NCI-H1417 treated with DMSO at 0.1 percent for 48 hours (cell line): Measurements from ENCODE around the gene ZNF672.

Experiments
- DNase-seq: peaks from one replicate; lab custom pipeline; 2025; lab: John Stamatoyannopoulos, UW

ZNF672 gene

DNA sequence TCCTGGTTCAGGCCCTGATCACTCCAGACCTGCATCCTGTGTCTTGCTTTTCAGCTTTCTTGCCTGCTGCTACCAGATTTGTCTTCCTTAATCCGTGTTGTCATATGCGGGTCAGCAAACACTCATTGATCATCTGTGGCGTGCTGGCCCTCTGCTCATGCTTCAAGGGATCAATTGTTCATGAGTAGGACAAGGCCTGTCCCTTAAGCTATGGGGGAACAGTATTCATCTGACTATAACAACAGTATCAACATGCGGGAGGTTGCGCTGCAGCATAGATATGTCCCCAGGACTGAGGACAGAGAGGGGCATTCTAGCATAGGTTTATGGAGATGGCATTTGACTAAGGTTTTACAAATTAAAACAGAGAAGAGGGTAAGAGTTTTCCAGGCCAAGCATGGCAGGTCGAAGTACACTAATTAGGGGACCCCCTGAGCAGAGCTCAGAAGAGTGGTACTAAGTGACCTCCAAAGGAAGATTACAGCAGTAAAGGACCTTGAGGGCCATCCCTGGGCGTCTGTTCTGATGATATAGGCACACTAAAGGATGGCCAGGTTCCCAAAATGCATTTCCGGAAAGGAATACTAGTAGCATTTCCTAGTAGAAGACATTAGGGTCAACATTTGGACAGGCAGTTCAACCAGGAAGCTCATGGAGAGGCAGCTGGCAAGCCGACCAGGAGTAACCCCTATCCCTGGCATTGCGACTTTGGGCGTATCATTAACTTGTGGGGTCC, 811 bp upstream of the ZNF672 start:
- DNase-seq: no peak

DNA sequence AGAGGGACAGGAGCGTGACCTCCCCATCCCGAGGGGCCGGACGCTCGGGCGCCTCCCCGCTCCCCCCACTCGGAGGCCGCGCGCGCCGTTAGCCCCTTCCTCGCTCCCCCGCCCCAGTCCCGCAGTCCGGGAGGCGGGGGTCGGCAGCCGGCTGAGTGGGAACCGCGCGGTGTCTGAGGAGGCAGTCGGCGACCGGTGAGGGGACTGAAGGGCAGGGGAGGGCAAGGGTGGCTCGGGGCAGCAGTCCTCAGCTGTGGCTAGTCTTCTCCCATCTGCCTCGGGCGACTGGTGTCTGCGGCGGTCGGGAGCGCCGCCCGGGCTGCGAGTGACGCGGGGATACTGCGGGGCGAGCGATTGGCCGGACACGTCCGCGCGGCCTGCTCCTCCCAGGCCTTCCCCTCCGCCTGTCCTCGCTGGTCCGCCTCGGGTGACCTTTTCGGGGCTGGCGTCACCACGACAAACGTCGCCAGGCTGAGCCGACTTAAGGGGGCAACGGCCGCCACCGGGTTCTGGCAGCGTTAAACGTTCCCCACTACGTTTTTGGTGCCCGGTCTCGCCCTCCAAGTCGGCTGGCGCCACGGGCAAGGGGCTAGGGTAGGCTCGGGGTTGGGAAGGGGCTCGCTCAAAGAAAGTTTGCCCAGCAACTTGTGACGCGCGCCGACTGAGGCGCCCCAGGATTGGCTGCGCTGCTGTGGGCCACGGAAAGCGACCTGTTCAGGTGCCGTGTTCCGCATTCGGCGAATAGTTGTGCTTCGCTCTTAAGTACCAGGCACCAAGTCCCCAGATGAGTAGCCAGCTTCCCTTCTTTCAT, 538 bp downstream of the ZNF672 start:
- DNase-seq: peak; percentile 54

DNA sequence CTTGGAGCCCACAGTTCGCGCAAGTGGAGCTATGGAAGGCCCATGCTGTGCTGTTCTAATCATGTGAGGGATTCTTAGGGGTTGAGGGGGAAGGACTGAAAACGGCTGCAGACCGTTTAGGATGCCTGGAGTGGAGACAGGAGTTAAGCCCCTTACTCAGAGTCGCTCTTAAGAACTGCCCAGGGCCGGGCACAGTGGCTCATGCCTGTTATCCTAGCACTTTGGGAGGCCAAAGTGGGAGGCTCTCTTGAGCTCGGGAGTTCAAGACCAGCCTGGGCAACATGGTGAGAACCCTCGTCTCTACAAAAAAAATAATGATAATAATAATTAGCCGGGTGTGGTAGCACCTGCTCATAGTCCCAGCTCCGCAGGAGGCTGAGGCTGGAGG, 1.1 kb downstream of the ZNF672 start:
- DNase-seq: no peak

DNA sequence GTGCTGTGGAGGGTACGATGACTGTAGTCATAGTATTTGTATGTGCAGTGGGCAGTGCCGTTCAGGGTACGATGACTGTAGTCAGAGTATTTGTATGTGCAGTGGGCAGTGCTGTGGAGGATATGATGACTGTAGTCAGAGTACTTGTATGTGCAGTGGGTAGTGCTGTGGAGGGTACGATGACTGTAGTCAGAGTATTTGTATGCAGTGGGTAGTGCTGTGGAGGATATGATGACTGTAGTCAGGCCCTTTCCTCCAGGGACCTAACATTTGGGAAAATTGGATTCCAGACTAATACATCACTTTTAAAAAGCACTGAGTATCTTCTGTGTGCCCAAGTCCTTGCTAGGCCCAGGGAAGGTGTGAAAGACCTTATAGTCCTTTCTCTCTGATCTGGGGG, 2.9 kb downstream of the ZNF672 start:
- no peak for DNase-seq

DNA sequence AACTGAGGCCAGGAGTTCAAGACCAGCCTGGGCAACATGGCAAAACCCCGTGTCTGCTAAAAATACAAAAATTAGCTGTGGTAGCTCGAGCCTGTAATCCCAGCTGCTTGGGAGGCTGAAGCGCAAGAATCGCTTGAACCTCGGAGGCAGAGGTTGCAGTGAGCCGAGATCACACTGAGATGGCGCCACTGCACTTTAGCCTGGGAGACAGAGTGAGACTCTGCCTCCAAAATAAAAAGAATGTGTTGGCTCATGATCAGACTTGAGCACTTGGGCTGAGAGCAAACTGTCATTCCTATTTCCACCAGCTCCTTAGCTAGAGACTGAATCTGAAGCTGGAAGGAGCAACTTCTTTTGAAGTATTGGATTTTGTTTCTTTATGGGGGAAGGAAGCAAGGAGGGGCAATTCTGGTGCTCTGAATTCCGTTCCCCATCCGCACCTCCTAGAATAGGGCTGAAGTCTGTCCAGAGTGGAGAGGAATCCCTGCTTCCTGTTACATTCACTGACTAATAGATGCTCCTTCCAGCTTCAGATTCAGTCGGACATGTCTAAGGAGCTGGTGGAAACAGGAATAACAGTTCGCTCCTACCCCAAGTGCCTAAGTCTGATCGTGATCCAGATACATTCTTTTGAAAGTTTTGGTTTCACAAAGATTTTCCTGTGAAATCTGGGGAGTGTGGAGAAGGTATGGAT, 3.8 kb downstream of the ZNF672 start:
- DNase-seq: no peak

DNA sequence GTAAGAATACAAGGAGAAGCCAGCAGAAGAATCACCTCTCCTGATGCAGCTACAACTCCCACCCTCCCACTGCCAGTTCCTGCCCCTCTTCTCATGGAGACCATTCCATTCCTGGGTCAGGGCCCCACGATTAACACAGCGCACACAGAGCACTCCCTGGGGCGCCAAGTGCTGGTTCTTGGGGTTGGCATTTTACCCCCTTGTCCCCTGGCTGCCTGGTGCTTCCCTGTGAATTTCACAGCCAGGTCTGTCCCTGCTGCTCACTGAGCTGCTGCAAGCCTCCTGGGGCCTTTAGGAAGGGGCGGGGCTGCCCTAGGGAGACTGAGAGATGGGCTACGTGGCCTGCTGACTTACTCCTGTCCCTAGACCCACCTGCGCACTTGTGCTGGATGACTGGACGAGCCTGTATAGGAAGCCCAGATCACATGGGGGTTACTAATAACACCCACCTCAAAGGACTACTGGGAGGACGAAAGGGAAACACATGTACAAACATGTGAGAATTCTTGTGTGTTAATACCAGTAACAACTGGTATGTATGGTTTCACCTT, 4.8 kb downstream of the ZNF672 start:
- no peak for DNase-seq

DNA sequence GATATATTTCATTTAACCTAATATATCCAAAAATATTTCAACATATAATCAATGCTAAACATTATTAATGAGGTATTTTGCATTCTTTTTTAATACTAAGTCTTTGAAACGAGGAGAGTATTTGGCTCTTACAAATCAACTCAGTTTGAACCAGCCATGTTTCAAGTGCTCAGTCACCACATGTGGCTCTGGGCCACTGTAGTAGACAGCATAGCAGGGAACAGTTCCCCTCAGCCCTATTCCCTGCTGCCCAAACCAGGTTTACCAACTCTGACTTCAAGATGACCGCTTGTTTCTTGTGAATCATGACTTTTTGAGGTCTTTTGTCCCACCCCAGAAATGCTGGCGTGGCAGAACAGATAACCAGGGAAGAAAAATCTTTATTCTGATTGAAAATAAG, 5.7 kb downstream of the ZNF672 start:
- no peak for DNase-seq

DNA sequence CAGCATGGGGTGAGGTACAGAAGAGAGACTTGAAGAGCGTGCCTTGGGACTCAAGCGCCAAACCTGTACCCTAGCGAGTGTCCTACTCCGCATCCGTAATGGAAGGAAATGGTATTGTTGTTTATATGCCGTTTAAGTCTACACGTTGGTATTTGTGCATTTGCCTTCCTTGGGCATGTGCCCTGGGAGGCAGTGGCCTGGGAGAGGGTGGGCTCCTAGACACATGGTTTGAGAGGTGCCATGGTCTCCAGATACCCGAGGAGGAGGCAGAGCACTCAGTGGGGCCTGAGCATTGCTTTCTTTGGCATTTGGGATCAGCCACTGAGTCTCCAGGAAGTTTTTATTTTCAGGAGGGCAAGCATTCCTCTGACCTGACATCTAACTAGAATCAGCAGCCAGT, 6.5 kb downstream of the ZNF672 start:
- DNase-seq: no peak

DNA sequence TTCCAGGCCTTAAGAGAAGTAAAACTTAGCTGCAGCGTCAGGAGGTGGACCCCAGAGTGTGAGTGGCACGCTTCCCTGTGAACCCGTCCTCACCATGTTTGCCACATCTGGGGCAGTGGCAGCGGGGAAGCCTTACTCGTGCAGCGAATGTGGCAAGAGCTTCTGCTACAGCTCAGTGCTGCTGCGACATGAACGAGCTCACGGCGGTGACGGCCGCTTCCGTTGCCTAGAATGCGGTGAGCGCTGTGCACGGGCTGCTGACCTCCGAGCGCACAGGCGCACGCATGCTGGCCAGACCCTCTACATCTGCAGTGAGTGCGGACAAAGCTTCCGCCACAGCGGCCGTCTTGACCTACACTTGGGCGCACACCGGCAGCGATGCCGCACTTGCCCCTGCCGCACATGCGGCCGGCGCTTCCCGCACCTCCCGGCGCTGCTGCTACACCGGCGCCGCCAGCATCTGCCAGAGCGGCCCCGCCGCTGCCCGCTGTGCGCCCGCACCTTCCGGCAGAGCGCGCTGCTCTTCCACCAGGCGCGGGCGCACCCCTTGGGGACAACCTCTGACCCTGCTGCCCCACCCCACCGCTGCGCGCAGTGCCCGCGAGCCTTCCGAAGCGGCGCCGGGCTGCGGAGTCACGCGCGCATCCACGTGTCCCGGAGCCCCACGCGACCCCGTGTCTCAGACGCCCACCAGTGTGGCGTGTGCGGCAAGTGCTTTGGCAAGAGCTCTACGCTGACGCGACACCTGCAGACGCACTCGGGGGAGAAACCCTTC, 9.3 kb downstream of the ZNF672 start:
- DNase-seq: no peak

DNA sequence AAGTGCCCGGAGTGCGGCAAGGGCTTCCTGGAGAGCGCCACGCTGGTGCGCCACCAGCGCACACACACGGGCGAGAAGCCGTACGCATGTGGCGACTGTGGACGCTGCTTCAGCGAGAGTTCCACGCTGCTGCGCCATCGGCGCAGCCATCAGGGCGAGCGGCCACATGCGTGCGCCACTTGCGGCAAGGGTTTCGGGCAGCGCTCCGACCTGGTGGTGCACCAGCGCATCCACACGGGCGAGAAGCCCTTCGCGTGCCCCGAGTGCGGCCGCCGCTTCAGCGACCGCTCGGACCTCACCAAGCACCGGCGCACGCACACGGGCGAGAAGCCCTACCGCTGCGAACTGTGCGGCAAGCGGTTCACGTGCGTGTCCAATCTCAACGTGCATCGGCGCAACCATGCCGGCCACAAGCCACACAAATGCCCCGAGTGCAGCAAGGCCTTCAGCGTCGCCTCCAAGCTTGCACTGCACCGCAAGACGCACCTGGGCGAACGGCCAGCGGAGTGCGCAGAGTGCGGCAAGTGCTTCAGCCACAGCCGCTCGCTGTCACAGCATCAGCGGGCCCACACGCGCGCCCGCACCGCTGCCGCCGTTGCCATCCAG, 10.0 kb downstream of the ZNF672 start:
- no peak for DNase-seq

DNA sequence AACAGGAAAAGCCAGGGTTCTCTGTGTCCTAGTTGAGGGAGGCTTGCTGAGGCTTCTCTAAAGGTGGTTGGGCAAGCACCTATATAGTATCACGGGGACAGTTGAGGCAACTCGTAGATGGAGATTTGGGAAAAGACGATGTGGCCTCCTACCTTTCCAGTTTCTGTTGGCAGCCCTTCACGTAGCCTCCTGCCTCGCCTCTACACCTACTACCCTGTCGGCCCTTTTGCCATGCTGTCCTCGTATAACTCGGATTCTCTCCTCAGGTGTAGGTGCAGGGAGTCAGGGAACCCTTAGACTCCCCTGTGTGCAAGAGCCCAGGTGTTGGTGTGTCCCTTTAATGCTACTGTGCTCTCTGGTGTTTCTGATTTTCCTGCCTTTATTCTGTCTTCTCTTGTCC, 10.6 kb downstream of the ZNF672 start:
- DNase-seq: no peak

DNA sequence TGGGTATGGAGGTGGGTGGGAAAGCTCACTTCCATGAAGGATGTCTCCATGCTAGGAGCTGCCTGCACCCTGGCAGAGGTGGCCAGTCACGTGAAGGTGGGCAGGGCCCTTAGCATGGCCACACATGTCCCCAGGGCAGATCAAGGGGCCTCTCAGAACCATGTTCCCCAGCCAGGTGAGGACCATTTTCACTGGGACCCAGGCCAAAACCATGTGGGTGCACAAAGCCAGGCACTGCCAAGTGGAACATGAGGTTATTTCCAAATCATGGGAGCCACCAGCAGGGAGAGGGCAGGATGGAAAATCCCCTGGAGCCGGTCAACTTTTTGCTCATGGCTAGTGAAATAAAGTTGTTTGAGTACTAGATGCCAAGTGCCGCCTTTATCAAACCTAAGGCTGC, 11.1 kb downstream of the ZNF672 start:
- DNase-seq: no peak

DNA sequence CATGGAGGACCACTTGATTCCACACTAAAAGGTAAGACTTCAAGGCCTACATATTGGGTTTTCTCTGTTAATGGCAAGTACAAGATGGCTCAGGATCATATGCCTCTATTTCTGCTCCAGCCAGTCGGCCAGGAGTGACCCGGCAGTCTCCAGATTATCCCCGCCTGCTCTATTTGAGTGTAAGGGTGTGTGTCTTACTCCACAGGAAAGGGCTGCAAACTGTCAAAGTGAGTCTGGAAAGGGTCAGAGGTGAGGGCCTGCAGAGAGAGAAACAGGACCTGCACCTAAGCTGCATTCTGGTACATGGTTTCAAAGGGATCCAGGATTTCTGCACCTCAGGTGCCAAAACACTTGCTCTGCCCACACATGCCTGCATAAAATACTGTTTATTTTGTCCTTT, 11.6 kb downstream of the ZNF672 start:
- no peak for DNase-seq

DNA sequence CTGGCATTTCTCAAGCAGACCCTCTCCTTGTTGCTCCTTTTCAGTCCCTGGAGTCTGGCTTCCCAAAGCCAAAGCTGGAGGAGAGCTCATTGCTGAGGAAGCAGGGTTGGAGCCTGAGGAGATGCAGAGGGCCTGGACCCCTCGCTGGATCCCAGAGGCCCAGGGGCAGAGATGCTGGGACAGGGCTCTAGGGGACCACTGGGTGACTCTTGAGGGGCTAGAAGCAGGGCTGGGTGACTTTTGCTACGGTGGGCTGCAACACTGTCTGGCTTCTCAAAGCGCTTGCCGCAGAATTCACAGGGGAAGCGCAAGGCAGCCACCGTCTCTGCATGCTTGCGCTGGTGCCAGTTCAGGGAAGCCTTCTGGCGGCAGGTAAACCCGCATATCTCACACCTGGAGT, 12.1 kb downstream of the ZNF672 start:
- DNase-seq: no peak

DNA sequence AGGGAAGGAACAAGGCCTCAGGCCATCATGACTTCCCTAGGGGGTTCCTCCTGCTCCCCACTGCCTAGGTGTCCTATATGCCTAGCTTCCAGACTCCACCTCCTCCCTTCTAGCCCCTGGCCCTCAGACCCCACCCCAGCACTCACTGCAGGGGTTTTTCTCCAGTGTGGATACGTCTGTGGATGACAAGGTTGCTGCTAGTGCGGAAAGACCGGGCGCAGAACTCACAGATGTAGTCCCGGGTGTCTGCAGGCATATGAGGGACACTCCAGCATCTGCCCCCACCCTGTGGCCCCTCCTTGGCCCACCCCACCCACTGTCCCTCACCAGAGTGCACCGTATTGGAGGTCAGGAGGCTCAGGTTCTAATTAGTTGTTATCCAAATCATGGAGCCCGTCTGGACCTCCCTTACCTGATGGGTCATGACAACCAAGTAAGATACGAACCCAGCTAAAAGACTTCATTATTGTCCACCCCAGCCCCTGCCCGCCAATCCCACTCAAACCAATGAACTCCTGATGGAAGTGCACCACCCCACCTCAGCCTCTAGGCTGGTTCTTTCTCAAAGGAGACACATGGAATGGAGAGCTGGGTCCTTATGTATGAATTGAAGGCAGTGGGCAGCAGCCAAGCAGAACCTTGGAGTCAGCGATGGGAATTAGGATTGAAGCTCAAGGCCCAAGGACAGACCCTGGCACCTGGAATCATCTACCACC, 12.7 kb downstream of the ZNF672 start:
- no peak for DNase-seq

DNA sequence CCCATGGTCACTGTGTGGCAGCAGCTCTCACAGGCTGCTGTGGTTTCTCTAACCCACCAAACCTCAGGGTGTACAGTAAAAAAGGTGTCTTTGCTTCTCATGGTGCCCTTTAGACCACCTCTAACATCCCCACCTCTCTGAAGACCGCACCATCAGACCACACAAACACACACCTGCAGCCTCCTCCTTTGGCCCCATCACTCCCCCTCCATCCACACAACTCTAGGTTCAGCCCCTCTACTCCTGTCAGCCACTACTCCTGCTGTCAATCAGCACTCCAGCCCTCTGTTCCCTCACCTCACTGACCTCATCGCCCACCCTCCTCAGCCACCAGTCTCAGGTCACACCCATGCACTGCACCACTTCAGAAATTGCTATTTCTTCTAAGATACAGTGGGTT, 13.4 kb downstream of the ZNF672 start:
- no peak for DNase-seq

DNA sequence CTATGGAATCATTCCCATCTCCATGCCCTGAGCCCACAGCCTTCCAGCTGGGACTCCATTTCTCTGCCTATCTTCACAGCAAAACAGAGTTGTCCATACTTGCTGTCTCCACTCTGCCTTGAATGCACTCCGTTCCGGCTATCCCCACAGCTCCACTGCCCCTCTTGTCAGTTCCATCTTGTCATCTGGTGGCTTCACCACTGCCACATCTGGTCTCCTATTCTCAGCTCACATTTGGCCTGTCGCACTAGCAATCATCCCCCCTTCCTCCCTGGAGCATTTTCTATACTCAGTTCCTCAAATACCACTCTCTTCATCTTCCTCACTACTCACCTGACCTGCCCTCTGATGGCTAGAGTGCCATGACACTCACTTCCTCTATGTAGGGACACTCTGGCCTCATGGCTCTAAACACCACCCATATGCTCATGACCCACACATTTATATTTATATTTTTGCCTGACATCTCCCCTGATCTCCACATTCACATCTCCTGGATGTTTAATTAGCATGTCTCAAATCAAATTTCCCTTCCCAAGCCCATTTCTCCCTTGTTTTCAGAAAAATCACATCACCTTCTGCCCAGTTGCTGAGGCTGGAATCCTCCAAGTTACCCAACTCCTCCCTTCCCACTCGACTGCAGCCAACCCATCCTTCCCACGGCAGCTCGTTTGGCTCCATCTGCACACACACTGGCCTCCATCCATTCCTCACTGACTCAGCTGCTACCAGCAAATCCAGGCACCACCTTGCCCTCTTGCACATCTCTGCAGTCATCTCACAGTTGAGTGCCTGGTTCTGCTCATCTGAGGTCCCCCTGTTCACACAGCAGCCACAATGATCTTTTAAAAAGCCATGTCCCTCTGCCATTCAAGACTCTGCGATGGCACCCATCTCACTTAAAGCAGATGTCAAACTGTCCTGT, 14.7 kb downstream of the ZNF672 start:
- DNase-seq: no peak

DNA sequence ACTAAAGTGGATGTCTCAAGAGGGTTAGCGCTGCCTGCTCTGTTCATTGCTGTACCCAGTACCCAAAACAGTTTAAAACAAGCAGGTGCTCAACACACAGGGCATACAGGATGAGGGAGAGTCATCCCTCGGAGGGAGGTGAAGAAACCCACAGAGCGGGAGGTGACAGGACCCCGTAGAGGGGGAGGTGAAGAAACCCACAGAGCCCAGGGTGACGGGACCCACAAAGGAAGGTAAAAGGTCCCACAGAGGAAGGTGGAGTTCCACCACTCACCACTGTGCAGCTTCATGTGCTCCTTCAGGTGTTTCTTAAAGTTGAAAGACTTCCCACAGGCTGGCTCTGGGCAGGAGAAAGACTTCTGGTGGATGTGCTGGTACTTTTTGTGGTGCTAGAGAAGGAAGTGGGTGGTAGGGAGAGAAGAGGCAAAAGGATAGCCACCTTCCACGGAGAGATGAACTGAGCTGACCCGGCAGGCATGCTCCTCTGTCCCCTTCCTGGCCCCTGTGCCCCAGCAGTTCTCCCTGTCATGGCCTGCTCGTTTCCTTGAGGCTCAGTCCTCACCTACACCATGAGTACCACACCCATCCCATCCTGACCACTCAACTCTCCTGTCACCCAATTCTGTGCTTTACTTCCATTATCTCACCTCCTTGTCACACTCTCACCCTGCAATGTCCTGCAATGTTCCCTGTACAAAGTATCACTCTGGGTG, 15.8 kb downstream of the ZNF672 start:
- DNase-seq: no peak

DNA sequence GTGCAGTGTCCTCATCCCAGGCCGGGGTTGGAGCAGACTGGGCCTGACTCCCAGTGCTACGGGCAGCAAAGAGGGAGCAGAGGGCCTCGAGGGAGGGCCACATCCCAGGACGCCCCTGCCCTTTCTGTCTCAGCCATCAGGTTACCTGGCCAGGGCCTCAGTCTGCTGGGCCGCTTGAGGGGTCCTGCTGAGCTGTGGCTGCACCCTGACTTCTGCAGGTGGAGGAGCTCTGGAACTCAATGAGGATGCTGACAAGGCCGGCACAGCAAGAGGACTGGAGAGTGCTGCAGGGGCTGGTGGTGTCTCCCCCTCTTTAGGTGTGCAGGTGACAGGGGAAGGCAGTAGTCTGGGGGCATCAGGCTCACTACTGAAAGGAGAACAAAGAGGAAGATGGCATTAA, 17.6 kb downstream of the ZNF672 start:
- no peak for DNase-seq
